Metanephros (tissue), 1 donor: ENCODE results near the gene SLC24A3. TPM values are rescaled to one million over a fixed set of nuclear protein-coding genes. Genes with fewer than 3 reads are reported as not detected.

Experiments
- total RNA-seq: library from RNA; depleted of rRNA; stranded (reverse); fragments of >200 nt; gene quantifications from one replicate; pipeline ENCODE4 v1.2.3, GENCODE V29; 2014

The SLC24A3 gene
- total RNA-seq: 8.9 TPM

GRCh38 chr20:19212469-19212815, at the start of gene SLC24A3:
SLC24A3 (plus strand) TSS chr20:19212642.

DNA sequence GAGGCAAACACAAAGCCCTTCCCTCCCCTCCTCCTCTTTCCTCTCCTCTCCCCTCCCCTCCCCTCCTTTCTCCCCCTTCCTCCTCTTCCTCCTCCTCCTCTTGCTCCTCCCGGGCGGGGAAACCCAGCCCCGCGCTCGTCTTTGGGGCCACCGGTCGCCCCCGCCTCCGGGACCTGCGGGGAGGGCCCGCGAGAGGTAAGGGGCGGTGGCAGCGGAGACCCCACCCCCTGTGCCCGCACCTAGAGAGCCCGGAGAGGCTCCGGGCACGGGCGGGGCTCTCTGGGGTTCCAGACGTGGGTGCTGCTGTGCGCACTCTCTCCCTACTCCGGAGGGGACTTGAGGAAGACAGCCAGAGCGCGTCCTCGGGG, 545.7 kb downstream of the SLC24A3 start, which contains the start of gene RIN2:
Gene RIN2 (plus strand): TSS at position 126 of the 368 bp plus-strand sequence. CDS start 131,344 bp downstream, outside the sequence.

